GM06990 (cell line): ENCODE data around the gene ADAMTS17.

ENCODE experiments used
- DNase-seq: peaks from one replicate; pipeline ENCODE4 v3.0.0-alpha.2; 2011; ENCODE audit not compliant: insufficient read length; ENCODE audit errors: extremely low read depth
- H3K27me3 ChIP-seq: replicated peaks from 2 replicates; pipeline ENCODE4 v1.6.0; 2011; ENCODE audit warnings: low read length; ENCODE audit not compliant: control insufficient read depth, insufficient read depth
- H3K36me3 ChIP-seq: 2 replicates; pipeline ENCODE4 v1.5.1; 2011; ENCODE audit warnings: low read length; ENCODE audit not compliant: control insufficient read depth, insufficient read depth
- H3K4me3 ChIP-seq: replicated peaks from 2 replicates; pipeline ENCODE4 v1.5.1; 2011; ENCODE audit warnings: low read depth, mild to moderate bottlenecking, control low read depth, low read length
- CTCF ChIP-seq: IDR thresholded peaks from 2 replicates; pipeline ENCODE4 v1.5.1; 2011; ENCODE audit warnings: low read length, control low read depth, mild to moderate bottlenecking, inconsistent platforms; ENCODE audit not compliant: insufficient read depth, poor library complexity, severe bottlenecking

ADAMTS17 gene

GRCh38 chr15:100083572-100083971 lies 258.2 kb downstream of the ADAMTS17 start:
- no peak for DNase-seq
- TF ChIP-seq CTCF, result no peak
- Histone ChIP-seq H3K36me3 (no peaks in the 10 kb centered on the region), H3K27me3 (no peaks in the 10 kb centered on the region), H3K4me3 (no peak overlapping the region)

GRCh38 chr15:100082761-100083402 lies 258.9 kb downstream of the ADAMTS17 start:
- no peaks in the 10 kb centered on the region for H3K36me3 ChIP-seq
- no peak overlapping the region for H3K4me3 ChIP-seq
- H3K27me3 ChIP-seq, result no peaks in the 10 kb centered on the region
- TF ChIP-seq CTCF, result no peak
- DNase-seq, result no peak

- H3K36me3 ChIP-seq, result no peaks in the 10 kb centered on the region
- no peak overlapping the region for H3K4me3 ChIP-seq
- DNase-seq, result no peak
- no peaks in the 10 kb centered on the region for H3K27me3 ChIP-seq
- no peak for TF ChIP-seq CTCF
These were observed 260.3 kb downstream of the ADAMTS17 start for GRCh38 chr15:100081454-100081853.

GRCh38 chr15:100078511-100079220 lies 263.1 kb downstream of the ADAMTS17 start:
- no peaks in the 10 kb centered on the region for H3K36me3 ChIP-seq
- TF ChIP-seq CTCF, result no peak
- H3K27me3 ChIP-seq, result no peaks in the 10 kb centered on the region
- no peak overlapping the region for H3K4me3 ChIP-seq
- no peak for DNase-seq

GRCh38 chr15:100075229-100075628 lies 266.5 kb downstream of the ADAMTS17 start:
- Histone ChIP-seq H3K27me3 (no peaks in the 10 kb centered on the region), H3K4me3 (no peak overlapping the region), H3K36me3 (no peaks in the 10 kb centered on the region)
- DNase-seq, result no peak
- TF ChIP-seq CTCF, result no peak
